WTC11 (cell line): ENCODE measurements around the gene ZNF205. TPM values are rescaled to one million over a fixed set of nuclear protein-coding genes. Genes with fewer than 3 reads are reported as not detected.

Source experiments
- AFF4 ChIP-seq: sonication (generic); formaldehyde crosslinking; IDR thresholded peaks from 2 replicates; pipeline ENCODE4 v1.8.1; 2023; ENCODE audit warnings: mild to moderate bottlenecking, missing genetic modification reagents, borderline replicate concordance
- ESRRA ChIP-seq: sonication (generic); formaldehyde crosslinking; IDR thresholded peaks from 2 replicates; pipeline ENCODE4 v1.8.1; 2022; ENCODE audit warnings: mild to moderate bottlenecking, missing genetic modification reagents, borderline replicate concordance
- GABPB1 ChIP-seq: sonication (generic); formaldehyde crosslinking; IDR thresholded peaks from 2 replicates; pipeline ENCODE4 v1.8.1; 2023; ENCODE audit warnings: mild to moderate bottlenecking, missing genetic modification reagents
- HMGA2 ChIP-seq: fragments of 250-450 bp; sonication (Bioruptor Pico); IDR thresholded peaks from 2 replicates; pipeline ENCODE4 v1.4.0; 2021; ENCODE audit warnings: mild to moderate bottlenecking, moderate library complexity
- JAZF1 ChIP-seq: fragments of 250-450 bp; sonication (Bioruptor Pico); IDR thresholded peaks from 2 replicates; pipeline ENCODE4 v1.9.0; 2021; ENCODE audit warnings: moderate library complexity, mild to moderate bottlenecking, inconsistent platforms
- JUN ChIP-seq: sonication (generic); formaldehyde crosslinking; IDR thresholded peaks from 2 replicates; pipeline ENCODE4 v1.8.0; 2023; ENCODE audit warnings: mild to moderate bottlenecking, missing genetic modification reagents
- MLX ChIP-seq: sonication (generic); formaldehyde crosslinking; IDR thresholded peaks from 2 replicates; pipeline ENCODE4 v1.8.1; 2023; ENCODE audit warnings: mild to moderate bottlenecking, missing genetic modification reagents, moderate library complexity
- NFE2L1 ChIP-seq: sonication (generic); formaldehyde crosslinking; IDR thresholded peaks from 2 replicates; pipeline ENCODE4 v1.8.1; 2023; ENCODE audit warnings: missing genetic modification reagents
- NR1H2 ChIP-seq: sonication (generic); formaldehyde crosslinking; IDR thresholded peaks from 2 replicates; pipeline ENCODE4 v1.9.0; 2021; ENCODE audit warnings: mild to moderate bottlenecking, moderate library complexity, missing genetic modification reagents
- OVOL2 ChIP-seq: fragments of 250-450 bp; sonication (Bioruptor Pico); IDR thresholded peaks from 2 replicates; pipeline ENCODE4 v1.9.0; 2021; ENCODE audit warnings: mild to moderate bottlenecking, borderline replicate concordance
- PRRX2 ChIP-seq: fragments of 250-450 bp; sonication (Bioruptor Pico); IDR thresholded peaks from 2 replicates; pipeline ENCODE4 v1.8.0; 2021; ENCODE audit warnings: mild to moderate bottlenecking
- SOX15 ChIP-seq: fragments of 250-450 bp; sonication (Bioruptor Pico); IDR thresholded peaks from 2 replicates; pipeline ENCODE4 v1.9.0; 2021; ENCODE audit warnings: mild to moderate bottlenecking
- TEAD1 ChIP-seq: sonication (generic); formaldehyde crosslinking; IDR thresholded peaks from 2 replicates; pipeline ENCODE4 v1.8.0; 2022; ENCODE audit warnings: mild to moderate bottlenecking, missing genetic modification reagents
- ZNF423 ChIP-seq: fragments of 250-450 bp; sonication (Bioruptor Pico); IDR thresholded peaks from 2 replicates; pipeline ENCODE4 v2.1.2; 2022; ENCODE audit warnings: mild to moderate bottlenecking, moderate library complexity
- ZNF512 ChIP-seq: sonication (generic); formaldehyde crosslinking; IDR thresholded peaks from 2 replicates; pipeline ENCODE4 v1.8.1; 2022; ENCODE audit warnings: missing genetic modification reagents, borderline replicate concordance
- total RNA-seq: library from RNA; stranded (reverse); gene quantifications from 3 replicates; pipeline ENCODE4 v1.2.3, GENCODE V29; 2021
- TF ChIP-seq, protein P1 (sequence below): fragments of 250-450 bp; sonication (Bioruptor Pico); IDR thresholded peaks from 2 replicates; pipeline ENCODE4 v1.9.0; 2021; ENCODE audit warnings: mild to moderate bottlenecking, borderline replicate concordance
- TF ChIP-seq, protein P2 (sequence below): sonication (generic); formaldehyde crosslinking; IDR thresholded peaks from 2 replicates; pipeline ENCODE4 v1.8.0; 2022; ENCODE audit warnings: mild to moderate bottlenecking, missing genetic modification reagents
- TF ChIP-seq, protein P3 (sequence below): sonication (generic); formaldehyde crosslinking; IDR thresholded peaks from 2 replicates; pipeline ENCODE4 v1.8.0; 2022; ENCODE audit warnings: mild to moderate bottlenecking, missing genetic modification reagents
- TF ChIP-seq, protein P4 (sequence below): sonication (generic); formaldehyde crosslinking; IDR thresholded peaks from 2 replicates; pipeline ENCODE4 v1.8.1; 2023; ENCODE audit warnings: mild to moderate bottlenecking, missing genetic modification reagents

Gene ZNF205
- total RNA-seq, 1 experiment from 2014 or later, result 22.7 TPM

DNA sequence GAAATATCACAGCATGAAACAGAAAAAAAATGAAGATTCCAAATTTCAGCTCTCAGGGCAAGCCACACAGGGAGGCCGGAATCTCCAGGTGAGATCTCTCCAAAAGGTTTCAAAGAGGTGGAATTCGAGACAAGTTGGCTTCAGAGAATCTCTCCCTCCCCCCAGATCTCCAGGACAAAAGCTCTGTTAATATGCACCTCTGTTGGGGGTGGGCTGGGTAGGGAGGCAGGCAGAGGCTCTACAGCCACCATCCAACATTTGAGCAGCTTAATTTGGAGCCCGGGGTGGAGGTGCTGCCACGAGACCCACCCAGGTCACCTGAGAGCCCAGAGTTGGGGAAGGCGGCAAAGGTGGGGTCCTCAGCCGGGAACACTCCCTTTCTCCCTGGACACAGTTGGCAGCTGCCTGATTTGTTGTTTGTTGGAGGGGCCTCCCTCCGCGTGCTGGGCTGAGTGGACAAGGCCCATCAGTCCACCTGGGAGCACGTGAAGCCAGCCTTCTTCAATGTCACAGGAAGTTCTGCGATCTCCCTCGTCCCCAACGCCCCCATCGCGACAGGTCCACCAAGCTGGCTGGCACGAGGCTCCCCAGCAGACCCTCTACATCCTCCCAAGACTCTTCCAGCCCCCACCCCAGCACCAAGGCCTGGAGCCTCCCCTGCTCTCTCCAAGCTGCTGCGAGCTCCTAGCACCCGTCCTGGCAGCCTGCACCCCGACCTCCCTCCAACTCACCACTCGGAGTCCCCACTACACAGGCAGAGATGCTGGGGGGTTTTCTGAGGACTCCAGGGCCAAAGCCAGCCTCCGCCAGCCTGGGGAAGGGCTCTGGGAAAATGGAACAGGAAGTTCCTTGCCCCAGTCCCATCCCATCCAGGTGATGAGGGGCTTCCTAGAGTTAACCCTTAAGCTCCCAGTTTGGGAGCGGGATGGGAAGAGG, 13.7 kb upstream of the ZNF205 start, which contains the start of gene ZSCAN10 (continued):
- TF ChIP-seq JAZF1 (CRISPR knock-in tag) (no peak), SOX15 (CRISPR knock-in tag) (no peak), GABPB1 (CRISPR knock-in tag) (no peak), ESRRA (CRISPR knock-in tag) (peak; percentile 72; the same call in 1 of the 2 replicates), PRRX2 (CRISPR knock-in tag) (peak; percentile 59; the same call in 1 of the 2 replicates), TEAD1 (CRISPR knock-in tag) (no peak; the same call in 1 of the 2 replicates), JUN (CRISPR knock-in tag) (peak; percentile 61), NFE2L1 (CRISPR knock-in tag) (0 out of 2 replicates have a peak, but pooled peaks have one; percentile 4), AFF4 (CRISPR knock-in tag) (no peak), ZNF512 (no peak), NR1H2 (no peak), MLX (CRISPR knock-in tag) (no peak), HMGA2 (CRISPR knock-in tag) (no peak), OVOL2 (CRISPR knock-in tag) (no peak), ZNF423 (CRISPR knock-in tag) (peak; percentile 46; the same call in 1 of the 2 replicates)
- TF ChIP-seq, protein P1, sequence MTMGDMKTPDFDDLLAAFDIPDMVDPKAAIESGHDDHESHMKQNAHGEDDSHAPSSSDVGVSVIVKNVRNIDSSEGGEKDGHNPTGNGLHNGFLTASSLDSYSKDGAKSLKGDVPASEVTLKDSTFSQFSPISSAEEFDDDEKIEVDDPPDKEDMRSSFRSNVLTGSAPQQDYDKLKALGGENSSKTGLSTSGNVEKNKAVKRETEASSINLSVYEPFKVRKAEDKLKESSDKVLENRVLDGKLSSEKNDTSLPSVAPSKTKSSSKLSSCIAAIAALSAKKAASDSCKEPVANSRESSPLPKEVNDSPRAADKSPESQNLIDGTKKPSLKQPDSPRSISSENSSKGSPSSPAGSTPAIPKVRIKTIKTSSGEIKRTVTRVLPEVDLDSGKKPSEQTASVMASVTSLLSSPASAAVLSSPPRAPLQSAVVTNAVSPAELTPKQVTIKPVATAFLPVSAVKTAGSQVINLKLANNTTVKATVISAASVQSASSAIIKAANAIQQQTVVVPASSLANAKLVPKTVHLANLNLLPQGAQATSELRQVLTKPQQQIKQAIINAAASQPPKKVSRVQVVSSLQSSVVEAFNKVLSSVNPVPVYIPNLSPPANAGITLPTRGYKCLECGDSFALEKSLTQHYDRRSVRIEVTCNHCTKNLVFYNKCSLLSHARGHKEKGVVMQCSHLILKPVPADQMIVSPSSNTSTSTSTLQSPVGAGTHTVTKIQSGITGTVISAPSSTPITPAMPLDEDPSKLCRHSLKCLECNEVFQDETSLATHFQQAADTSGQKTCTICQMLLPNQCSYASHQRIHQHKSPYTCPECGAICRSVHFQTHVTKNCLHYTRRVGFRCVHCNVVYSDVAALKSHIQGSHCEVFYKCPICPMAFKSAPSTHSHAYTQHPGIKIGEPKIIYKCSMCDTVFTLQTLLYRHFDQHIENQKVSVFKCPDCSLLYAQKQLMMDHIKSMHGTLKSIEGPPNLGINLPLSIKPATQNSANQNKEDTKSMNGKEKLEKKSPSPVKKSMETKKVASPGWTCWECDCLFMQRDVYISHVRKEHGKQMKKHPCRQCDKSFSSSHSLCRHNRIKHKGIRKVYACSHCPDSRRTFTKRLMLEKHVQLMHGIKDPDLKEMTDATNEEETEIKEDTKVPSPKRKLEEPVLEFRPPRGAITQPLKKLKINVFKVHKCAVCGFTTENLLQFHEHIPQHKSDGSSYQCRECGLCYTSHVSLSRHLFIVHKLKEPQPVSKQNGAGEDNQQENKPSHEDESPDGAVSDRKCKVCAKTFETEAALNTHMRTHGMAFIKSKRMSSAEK (CRISPR knock-in tag), result 0 out of 2 replicates have a peak, but pooled peaks have one; percentile 48
- TF ChIP-seq, protein P2, sequence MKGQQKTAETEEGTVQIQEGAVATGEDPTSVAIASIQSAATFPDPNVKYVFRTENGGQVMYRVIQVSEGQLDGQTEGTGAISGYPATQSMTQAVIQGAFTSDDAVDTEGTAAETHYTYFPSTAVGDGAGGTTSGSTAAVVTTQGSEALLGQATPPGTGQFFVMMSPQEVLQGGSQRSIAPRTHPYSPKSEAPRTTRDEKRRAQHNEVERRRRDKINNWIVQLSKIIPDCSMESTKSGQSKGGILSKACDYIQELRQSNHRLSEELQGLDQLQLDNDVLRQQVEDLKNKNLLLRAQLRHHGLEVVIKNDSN (CRISPR knock-in tag), result no peak; the same call in none of the 2 replicates
- TF ChIP-seq, protein P3, sequence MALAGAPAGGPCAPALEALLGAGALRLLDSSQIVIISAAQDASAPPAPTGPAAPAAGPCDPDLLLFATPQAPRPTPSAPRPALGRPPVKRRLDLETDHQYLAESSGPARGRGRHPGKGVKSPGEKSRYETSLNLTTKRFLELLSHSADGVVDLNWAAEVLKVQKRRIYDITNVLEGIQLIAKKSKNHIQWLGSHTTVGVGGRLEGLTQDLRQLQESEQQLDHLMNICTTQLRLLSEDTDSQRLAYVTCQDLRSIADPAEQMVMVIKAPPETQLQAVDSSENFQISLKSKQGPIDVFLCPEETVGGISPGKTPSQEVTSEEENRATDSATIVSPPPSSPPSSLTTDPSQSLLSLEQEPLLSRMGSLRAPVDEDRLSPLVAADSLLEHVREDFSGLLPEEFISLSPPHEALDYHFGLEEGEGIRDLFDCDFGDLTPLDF (CRISPR knock-in tag), result no peak
- TF ChIP-seq, protein P4, sequence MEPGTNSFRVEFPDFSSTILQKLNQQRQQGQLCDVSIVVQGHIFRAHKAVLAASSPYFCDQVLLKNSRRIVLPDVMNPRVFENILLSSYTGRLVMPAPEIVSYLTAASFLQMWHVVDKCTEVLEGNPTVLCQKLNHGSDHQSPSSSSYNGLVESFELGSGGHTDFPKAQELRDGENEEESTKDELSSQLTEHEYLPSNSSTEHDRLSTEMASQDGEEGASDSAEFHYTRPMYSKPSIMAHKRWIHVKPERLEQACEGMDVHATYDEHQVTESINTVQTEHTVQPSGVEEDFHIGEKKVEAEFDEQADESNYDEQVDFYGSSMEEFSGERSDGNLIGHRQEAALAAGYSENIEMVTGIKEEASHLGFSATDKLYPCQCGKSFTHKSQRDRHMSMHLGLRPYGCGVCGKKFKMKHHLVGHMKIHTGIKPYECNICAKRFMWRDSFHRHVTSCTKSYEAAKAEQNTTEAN (CRISPR knock-in tag), result 0 out of 2 replicates have a peak, but pooled peaks have one; percentile 18
